Neuron (in vitro differentiated cells): ENCODE data around the gene NDUFAF8.

ENCODE experiments used
- H2AFZ ChIP-seq: one replicate; pipeline ENCODE4 v1.6.1; 2013; ENCODE audit warnings: low read depth, mild to moderate bottlenecking, inconsistent platforms, low read length, moderate library complexity
- H3K27me3 ChIP-seq: one replicate; pipeline ENCODE4 v1.6.1; 2013; ENCODE audit warnings: low read length; ENCODE audit not compliant: insufficient read depth
- H3K36me3 ChIP-seq: one replicate; pipeline ENCODE4 v1.6.1; 2013; ENCODE audit warnings: low read length; ENCODE audit not compliant: insufficient read depth
- H3K4me1 ChIP-seq: one replicate; pipeline ENCODE4 v1.6.1; 2013; ENCODE audit warnings: low read length; ENCODE audit not compliant: insufficient read depth
- H3K4me3 ChIP-seq: 2 replicates; pipeline ENCODE4 v1.5.1; 2013; ENCODE audit warnings: mild to moderate bottlenecking, low read length, moderate library complexity
- H3K9me3 ChIP-seq: one replicate; pipeline ENCODE4 v1.6.1; 2013; ENCODE audit warnings: low read length

NDUFAF8 gene

DNA sequence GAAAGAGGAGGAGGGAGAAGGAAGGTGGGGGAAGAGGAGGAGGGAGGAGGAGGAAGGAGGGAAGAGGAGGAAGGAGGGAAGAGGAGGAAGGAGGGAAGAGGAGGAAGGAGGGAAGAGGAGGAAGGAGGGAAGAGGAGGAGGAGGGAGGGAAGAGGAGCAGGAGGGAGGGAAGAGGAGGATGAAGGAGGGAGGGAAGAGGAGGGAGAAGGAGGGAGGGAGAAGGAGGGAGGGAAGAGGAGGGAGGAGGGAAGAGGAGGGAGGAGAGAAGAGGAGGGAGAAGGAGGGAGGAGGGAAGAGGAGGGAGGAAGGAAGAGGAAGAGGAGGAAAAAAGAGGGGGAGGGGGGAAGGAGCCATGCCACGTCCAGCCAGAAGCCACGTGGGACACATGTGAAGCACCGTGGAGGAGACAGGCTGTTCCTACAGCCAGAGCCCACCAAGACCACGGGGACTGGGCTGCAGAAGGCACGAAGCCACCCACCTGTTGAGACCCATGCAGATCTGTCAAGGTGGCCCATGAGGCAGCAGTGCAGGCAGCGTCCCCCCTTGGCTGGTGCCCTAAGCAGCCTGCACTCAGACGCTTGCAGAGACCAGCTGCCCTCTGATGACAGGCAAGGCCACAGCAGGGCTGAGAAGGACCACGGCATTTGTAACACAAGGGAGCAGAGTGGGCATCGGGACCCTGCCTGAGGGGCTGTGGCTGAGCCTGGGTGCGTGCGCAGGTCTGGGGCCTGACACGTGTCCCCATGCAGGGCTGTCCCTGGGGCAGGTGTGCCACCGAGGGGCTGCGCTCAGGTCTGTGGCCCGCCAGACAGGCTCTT, 10.3 kb downstream of the NDUFAF8 start:
- no peak overlapping the region for H3K4me3 ChIP-seq
- H2AFZ ChIP-seq = no peak overlapping the region
- H3K9me3 ChIP-seq = no peaks in the 10 kb centered on the region
- H3K4me1 ChIP-seq = peaks cover 25% of the 10 kb centered on the region
- no peaks in the 10 kb centered on the region for H3K27me3 ChIP-seq
- H3K36me3 ChIP-seq = peaks cover 8% of the 10 kb centered on the region

DNA sequence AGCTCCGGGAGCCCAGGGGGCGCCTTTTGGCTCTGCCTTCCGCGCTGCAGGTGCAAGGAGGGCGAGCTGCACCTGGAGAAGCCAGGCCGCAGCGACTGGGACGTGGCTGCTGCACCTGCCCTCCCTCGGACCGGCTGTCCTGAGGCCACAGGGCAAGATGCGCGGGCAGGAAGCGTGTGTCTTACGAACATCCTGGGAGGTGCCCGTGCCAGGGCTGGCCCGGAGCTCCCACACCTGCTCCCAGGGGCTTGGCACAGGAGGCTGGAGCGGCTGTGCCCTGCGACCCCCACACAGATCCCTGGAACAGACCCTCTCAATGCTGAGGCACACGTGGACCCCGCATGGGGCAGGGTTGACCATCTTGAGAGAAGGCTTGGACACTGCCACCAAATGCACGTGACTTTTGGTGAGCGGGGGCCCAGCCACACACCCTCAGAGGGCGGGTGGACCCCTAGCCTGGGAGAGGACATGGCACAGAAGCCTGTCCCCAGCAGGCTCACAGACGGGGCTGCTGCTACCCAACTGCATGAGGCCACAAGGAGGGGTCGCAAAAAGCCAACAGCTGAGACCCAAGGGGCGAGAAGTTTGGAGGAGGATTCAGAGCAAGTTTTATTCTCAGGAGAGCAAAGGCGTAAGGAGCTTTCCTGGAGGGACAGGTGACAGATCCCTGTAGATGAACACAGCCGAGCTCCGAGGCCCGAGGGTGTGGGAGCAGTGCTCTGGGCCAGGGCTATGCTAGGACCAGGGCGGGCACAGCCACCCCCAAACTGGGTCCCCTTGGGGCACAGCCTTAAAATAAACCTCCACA, 11.4 kb downstream of the NDUFAF8 start:
- Histone ChIP-seq H3K4me3 (no peak overlapping the region), H2AFZ (no peak overlapping the region), H3K27me3 (no peaks in the 10 kb centered on the region), H3K36me3 (peaks cover 8% of the 10 kb centered on the region), H3K9me3 (no peaks in the 10 kb centered on the region), H3K4me1 (peaks cover 27% of the 10 kb centered on the region)

DNA sequence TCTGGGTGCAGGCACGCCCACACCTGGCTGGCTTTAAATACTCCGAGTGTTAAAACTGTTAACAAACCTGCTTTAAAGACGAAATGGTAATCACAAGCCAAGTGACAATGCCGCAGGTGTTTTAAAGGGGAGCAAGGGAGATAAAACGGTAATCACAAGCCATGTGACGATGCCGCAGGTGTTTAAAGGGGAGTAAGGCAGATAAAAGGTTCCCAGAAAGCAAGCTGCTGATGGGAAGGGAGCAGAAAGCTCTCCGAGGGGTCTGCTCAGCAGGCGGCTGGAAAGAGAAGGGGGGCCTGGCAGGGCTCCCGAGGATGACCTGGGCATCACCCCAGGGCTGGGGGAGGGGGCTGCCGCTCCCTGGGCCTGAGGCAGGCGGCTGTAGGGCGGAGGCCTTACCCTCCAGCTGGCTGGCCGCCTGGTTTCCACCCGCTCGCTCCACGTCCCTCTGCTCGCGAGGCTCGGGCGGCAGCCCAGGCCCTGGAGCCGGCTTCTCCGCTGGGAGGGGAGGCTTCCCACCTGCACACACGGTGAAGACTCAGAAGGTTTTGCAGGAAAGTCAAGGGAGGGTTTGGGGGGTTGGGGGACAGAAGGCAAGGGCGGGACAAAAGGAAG, 12.1 kb downstream of the NDUFAF8 start:
- no peaks in the 10 kb centered on the region for H3K9me3 ChIP-seq
- H3K4me3 ChIP-seq = no peak overlapping the region
- H3K27me3 ChIP-seq = no peaks in the 10 kb centered on the region
- H3K4me1 ChIP-seq = peaks cover 27% of the 10 kb centered on the region
- H3K36me3 ChIP-seq = peaks cover 8% of the 10 kb centered on the region
- no peak overlapping the region for H2AFZ ChIP-seq

DNA sequence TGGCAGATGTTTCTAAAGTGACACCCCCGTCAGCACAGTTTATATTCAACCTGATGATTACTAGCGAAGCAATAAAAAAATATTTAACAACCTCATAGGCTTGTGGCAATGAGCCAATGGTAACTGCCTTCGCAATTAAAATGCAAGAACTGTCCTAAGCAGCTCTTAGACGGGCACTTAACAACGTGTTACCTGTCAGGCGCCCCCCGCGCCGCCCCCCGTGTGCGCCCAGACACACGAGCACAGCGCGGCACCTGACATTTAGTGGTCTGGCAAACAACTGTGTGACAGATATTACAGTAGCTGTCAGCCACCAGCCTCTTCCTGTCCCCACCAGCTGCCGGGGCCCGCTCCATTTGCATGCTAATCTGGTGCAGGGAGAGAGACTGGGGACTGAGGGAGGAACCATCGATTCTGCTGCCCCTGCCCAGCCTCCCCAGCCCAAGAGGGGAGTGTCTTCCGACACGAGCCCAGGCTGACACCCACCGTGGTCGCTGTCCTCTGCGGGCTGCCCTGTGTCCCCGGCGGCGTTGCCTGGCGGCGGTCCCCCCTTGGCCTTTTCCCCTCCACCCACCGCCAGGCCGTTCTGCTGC, 12.7 kb downstream of the NDUFAF8 start:
- no peaks in the 10 kb centered on the region for H3K9me3 ChIP-seq
- H3K4me3 ChIP-seq = no peak overlapping the region
- peaks cover 8% of the 10 kb centered on the region for H3K36me3 ChIP-seq
- no peaks in the 10 kb centered on the region for H3K27me3 ChIP-seq
- no peak overlapping the region for H2AFZ ChIP-seq
- peaks cover 27% of the 10 kb centered on the region for H3K4me1 ChIP-seq

DNA sequence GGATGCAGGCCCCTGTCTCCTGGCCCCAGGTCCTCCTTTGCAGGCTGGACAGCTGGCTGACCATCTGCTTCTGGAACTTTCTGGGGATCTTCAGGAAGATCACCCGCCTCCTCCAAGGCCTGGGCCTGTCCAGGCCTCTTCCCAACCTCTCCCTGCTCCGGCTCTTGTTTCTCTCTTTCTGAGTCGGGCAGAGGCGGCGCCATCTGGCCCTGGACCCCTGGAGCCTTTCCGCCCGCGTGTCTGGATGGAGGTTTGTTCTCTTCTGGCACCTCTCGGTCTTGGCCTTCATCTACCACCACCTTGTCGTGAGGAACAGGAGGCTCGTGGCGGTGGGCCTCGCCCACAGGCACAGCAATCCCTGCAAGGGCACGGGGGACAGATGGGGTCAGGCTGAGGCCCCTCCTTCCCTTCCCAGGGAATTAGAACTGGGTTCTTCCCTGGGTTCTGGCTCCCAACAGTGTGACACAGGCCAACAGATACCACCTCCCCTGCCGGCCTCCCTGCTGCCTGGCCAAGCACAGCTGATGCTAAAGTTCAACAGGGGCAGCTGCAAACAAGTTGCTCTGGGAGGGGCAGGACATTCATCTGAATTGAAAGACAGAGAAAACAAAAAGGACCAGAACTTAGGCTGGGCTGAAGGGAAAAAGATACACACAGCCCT, 13.3 kb downstream of the NDUFAF8 start:
- Histone ChIP-seq H3K4me1 (peaks cover 27% of the 10 kb centered on the region), H3K4me3 (no peak overlapping the region), H3K9me3 (no peaks in the 10 kb centered on the region), H3K36me3 (peaks cover 8% of the 10 kb centered on the region), H2AFZ (no peak overlapping the region), H3K27me3 (no peaks in the 10 kb centered on the region)

DNA sequence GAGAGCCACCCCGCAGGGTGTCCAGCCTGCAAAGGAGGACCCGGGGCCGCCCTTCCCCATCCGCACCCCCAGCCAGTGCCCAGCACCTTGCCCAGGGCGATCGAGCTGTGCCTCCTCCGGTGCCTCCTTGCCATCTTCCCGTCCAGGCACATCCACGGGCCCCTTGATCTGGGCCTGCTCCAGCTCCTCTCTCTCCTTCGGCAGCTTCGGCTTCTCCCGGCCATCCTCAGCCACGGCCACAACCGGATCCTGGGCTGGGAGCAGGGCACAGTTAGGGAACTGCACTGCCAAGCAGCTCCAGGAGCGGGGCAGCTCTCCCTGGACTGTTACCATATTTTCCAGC, 13.8 kb downstream of the NDUFAF8 start:
- H3K4me3 ChIP-seq = no peak overlapping the region
- H3K9me3 ChIP-seq = no peaks in the 10 kb centered on the region

DNA sequence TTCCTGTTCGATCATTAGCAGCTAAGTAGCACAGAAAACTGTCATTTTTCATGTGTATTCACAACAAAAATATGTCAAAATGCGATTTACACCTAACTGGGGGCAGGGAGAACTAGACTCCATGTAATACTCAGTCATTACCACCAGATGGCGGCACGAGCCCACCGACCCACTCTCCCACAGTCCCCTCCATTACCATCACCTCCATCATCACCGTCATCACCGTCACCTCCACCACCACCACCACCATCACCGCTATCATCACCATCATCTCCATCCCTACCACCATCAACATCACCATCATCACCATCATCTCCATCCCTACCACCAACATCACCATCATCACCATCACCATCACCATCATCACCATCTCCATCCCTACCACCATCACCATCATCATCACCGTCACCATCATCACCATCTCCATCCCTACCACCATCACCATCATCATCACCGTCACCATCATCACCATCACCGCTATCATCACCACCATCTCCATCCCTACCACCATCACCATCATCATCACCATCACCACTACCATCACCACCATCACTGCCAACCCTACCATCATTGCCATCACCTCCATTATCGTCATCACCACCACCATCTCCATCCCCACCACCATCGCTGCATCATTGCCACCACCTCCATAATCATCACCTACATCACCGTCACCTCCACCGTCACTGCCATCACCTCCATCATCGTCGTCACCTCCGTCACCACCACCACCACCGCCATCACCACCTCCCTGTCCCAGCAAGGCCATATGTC, 14.4 kb downstream of the NDUFAF8 start:
- Histone ChIP-seq H3K36me3 (peaks cover 8% of the 10 kb centered on the region), H3K9me3 (no peaks in the 10 kb centered on the region), H2AFZ (no peak overlapping the region), H3K4me3 (no peak overlapping the region), H3K27me3 (no peaks in the 10 kb centered on the region), H3K4me1 (peaks cover 27% of the 10 kb centered on the region)

More for the DNA sequence above, 13.8 kb downstream of the NDUFAF8 start:
- no peaks in the 10 kb centered on the region for H3K27me3 ChIP-seq
- peaks cover 8% of the 10 kb centered on the region for H3K36me3 ChIP-seq
- no peak overlapping the region for H2AFZ ChIP-seq
- H3K4me1 ChIP-seq = peaks cover 27% of the 10 kb centered on the region

DNA sequence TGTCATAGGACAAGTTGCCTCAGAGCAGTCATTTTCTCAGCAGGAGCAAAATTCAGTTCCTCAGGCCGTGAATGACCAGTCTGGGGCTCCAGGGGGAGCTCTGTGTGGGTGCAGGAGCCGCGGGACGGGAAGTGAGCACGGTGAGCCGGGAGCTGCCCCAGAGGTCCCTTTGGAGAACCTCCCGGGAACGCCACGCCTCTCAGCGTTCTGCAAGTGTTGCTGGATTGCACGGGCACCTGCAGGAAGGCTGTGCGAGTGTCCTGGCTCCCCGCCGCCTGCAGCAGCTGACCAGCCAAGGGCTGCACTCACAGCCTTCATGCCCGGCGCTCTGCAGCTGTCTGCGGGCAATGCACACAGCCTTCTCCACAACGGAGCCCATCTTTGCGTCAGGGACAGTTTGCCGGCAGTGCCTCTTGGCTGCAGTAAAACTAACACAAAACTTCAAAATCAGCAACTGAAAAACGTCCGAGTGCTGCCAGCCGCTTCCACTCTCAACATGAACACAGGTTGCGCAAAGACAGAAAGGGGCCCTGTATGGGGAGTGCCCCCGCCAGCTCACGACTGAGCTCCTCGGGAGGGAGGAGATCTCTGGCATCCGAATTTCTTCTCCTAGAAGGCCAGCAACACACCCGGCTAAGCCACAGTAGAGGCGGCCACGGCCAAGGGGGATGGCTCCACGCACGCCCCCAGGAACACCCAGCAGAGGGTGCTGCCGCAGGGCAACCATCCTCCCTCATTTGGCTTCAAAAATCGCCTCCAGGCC, 16.0 kb downstream of the NDUFAF8 start:
- Histone ChIP-seq H3K4me1 (peaks cover 27% of the 10 kb centered on the region), H2AFZ (no peak overlapping the region), H3K27me3 (no peaks in the 10 kb centered on the region), H3K4me3 (no peak overlapping the region), H3K36me3 (peaks cover 13% of the 10 kb centered on the region), H3K9me3 (no peaks in the 10 kb centered on the region)

DNA sequence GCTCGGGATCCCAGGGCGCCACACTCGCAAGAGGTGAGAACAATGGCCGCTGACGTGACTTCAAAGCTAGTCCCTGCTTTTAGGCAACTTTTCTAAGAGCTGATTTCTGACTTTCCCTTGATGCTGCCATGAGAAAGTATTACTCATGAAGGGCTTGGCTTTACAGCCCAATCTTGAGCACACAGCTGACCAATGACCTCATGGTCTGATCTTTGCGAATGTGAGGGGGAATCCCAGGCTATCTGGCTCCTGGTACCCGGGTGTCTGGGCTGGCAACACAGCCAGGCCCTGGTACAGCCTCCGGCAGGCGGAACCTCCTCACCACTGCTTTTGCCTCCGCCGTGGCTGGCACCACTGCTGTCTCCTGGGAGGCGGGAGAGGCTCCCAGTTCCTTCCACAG, 17.5 kb downstream of the NDUFAF8 start:
- H2AFZ ChIP-seq = no peak overlapping the region
- H3K4me3 ChIP-seq = no peak overlapping the region
- H3K27me3 ChIP-seq = no peaks in the 10 kb centered on the region
- peaks cover 20% of the 10 kb centered on the region for H3K36me3 ChIP-seq
- peaks cover 18% of the 10 kb centered on the region for H3K4me1 ChIP-seq
- no peaks in the 10 kb centered on the region for H3K9me3 ChIP-seq

DNA sequence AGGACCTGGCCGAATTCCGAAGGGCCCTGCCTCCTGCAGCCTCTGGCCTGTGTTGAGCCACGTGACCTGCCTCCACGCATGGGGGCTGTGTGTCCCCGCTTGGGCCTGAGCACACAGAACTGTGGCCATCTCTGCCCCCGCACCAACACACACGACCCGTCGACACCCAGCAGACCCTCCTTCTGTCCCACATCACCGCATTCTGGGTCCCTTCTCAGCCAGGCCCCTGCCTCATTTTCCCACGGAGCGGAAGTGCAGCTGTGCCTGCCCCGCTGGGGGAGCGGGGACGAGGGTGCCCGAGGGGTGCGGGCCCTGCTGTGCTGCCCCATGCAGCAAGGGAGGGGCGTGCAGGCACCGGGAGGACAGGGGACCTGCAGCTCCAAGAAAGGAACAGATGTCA, 18.4 kb downstream of the NDUFAF8 start:
- H3K9me3 ChIP-seq = no peaks in the 10 kb centered on the region
- no peak overlapping the region for H2AFZ ChIP-seq
- peaks cover 22% of the 10 kb centered on the region for H3K36me3 ChIP-seq
- H3K4me1 ChIP-seq = peaks cover 9% of the 10 kb centered on the region
- no peaks in the 10 kb centered on the region for H3K27me3 ChIP-seq
- no peak overlapping the region for H3K4me3 ChIP-seq

DNA sequence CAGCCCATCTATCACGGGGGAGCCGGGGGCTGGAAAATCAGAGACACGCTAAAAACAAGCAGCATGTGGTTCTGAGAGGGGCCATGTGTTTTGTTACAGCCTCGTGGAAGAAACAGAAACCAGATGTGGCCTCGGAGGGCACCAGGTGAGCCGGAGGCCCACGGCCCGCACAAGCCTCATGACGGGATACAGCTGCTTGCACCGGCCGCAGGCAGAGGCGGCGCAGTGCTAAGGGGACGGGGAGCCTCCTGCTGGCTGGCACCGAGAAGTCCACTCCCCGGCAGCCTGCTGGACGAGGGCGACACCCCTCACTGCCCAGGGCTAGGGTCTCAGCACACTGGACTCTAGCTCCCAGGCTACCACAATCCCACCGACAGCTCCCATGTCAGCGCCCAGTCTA, 19.2 kb downstream of the NDUFAF8 start:
- H3K9me3 ChIP-seq = no peaks in the 10 kb centered on the region
- H3K36me3 ChIP-seq = peaks cover 22% of the 10 kb centered on the region
- H2AFZ ChIP-seq = no peak overlapping the region
- H3K4me3 ChIP-seq = no peak overlapping the region
- no peaks in the 10 kb centered on the region for H3K27me3 ChIP-seq
- peaks cover 2% of the 10 kb centered on the region for H3K4me1 ChIP-seq
